ENCODE measurements around the gene DYNC1H1. TPM values are rescaled to one million over a fixed set of nuclear protein-coding genes. Genes with fewer than 3 reads are reported as not detected.
A peak's percentile ranks its signal among the peaks of the same experiment; 100 is the strongest.

DYNC1H1 gene
- total RNA-seq, 4 donors from 2014 or later, result 608 to 897 (median 728) TPM

DNA sequence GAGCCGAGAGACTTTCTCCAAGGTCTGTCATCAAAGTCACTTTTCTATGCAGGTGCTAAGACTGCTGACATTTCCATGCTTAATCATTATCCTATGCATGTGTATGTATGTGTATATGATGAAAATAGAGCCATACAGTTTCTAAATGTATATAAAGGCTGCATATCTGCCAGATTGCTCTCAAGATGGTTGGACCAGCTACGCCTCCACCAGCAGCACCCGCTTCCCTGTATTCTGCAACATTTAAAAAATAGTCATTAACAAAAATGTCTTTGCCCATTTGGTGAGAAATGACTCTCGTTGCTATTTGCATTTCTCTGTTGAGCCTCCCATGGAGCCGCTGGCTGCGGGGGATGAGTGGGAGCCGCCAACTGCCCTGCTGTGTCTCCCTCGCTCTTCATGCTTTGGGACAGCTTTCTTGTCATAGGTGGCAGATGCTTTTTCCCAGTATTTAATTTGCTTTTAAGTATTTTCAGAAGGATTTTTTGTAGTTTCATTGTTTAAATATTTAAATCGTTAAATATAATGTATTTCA lies 54.7 kb downstream of the DYNC1H1 start:
- H3K9me3 ChIP-seq, result no peaks in the 10 kb centered on the region

GRCh38 chr14:102020058-102020971 lies 55.9 kb downstream of the DYNC1H1 start:
- Histone ChIP-seq H3K27ac (replicated peaks in 1 of 4) (no peak overlapping the region), H3K9me3 (no peaks in the 10 kb centered on the region), H3K4me1 (no peaks in the 10 kb centered on the region), H3K4me3 (no peak overlapping the region), H3K27me3 (no peaks in the 10 kb centered on the region), H3K36me3 (peaks cover 95 to 100% (median 100%) of the 10 kb centered on the region in 4 donors)
- no peak for TF ChIP-seq CTCF (IDR thresholded peaks at IDR 0.05)
- no peak for TF ChIP-seq POLR2AphosphoS5 (IDR thresholded peaks at IDR 0.05)
- TF ChIP-seq EP300 (IDR thresholded peaks at IDR 0.05), result no peak
- TF ChIP-seq POLR2A (IDR thresholded peaks at IDR 0.05; ENCODE audit: low read depth), result no peak
- intact Hi-C loops (cut with DNase I), result no loop called here
- DNase-seq (ENCODE audit: extremely low spot score), result no peak
- 87% methylated on average over 13 of the region's 13 CpGs for WGBS

More for the DNA sequence above, 54.7 kb downstream of the DYNC1H1 start:
- Histone ChIP-seq H3K4me3 (no peak overlapping the region), H3K36me3 (peaks cover 93 to 100% (median 100%) of the 10 kb centered on the region in 4 donors), H3K27ac (replicated peaks in 1 of 4) (no peak overlapping the region), H3K4me1 (no peaks in the 10 kb centered on the region), H3K27me3 (no peaks in the 10 kb centered on the region)
- DNase-seq (ENCODE audit: extremely low spot score), result no peak
- TF ChIP-seq EP300 (IDR thresholded peaks at IDR 0.05) (no peak), POLR2AphosphoS5 (IDR thresholded peaks at IDR 0.05) (no peak), CTCF (IDR thresholded peaks at IDR 0.05) (no peak), POLR2A (IDR thresholded peaks at IDR 0.05; ENCODE audit: low read depth) (no peak)
- intact Hi-C loops (cut with DNase I), result no loop called here
- WGBS, result 94% methylated on average over 9 of the region's 9 CpGs

GRCh38 chr14:102026934-102027333 lies 62.6 kb downstream of the DYNC1H1 start:
- Histone ChIP-seq H3K27ac (replicated peaks in 1 of 4) (no peak overlapping the region), H3K27me3 (no peaks in the 10 kb centered on the region), H3K36me3 (peaks cover 98 to 100% (median 100%) of the 10 kb centered on the region in 4 donors), H3K4me3 (no peak overlapping the region), H3K9me3 (no peaks in the 10 kb centered on the region), H3K4me1 (no peaks in the 10 kb centered on the region)
- no peak for DNase-seq (ENCODE audit: extremely low spot score)
- TF ChIP-seq EP300 (IDR thresholded peaks at IDR 0.05), result no peak
- no peak for TF ChIP-seq CTCF (IDR thresholded peaks at IDR 0.05)
- no peak for TF ChIP-seq POLR2A (IDR thresholded peaks at IDR 0.05; ENCODE audit: low read depth)
- TF ChIP-seq POLR2AphosphoS5 (IDR thresholded peaks at IDR 0.05), result no peak
- 87% methylated on average over 9 of the region's 9 CpGs for WGBS
- intact Hi-C loops (cut with DNase I), result no loop called here

DNA sequence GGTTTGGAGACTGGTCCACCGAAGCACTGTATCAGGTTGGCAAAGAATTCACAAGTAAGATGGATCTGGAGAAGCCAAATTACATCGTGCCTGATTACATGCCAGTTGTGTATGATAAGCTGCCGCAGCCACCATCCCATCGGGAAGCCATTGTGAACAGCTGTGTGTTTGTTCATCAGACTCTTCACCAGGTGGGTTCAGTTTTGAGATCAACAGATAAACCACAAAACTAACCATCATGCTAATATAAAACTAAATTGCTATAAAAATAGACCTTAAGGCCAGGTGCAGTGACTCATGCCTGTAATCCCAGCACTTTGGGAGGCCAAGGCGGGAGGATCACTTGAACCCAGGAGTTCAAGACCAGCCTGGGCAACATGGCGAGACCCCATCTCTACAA lies 63.6 kb downstream of the DYNC1H1 start:
- no peaks in the 10 kb centered on the region for H3K27me3 ChIP-seq
- no peaks in the 10 kb centered on the region for H3K9me3 ChIP-seq
- no peak for TF ChIP-seq EP300 (IDR thresholded peaks at IDR 0.05)
- no peak for TF ChIP-seq POLR2AphosphoS5 (IDR thresholded peaks at IDR 0.05)
- TF ChIP-seq POLR2A (IDR thresholded peaks at IDR 0.05; ENCODE audit: low read depth), result no peak
- TF ChIP-seq CTCF (IDR thresholded peaks at IDR 0.05), result no peak
- 92% methylated on average over 6 of the region's 6 CpGs for WGBS
- H3K27ac ChIP-seq (replicated peaks in 1 of 4), result peak overlapping the region in 1 of 4 donors; percentile 19
- no peaks in the 10 kb centered on the region for H3K4me1 ChIP-seq
- DNase-seq (ENCODE audit: extremely low spot score), result no peak
- no peak overlapping the region for H3K4me3 ChIP-seq
- intact Hi-C loops (cut with DNase I), result no loop called here
- peaks cover 98 to 100% (median 100%) of the 10 kb centered on the region in 4 donors for H3K36me3 ChIP-seq

Measured in esophagus muscularis mucosa (tissue), 4 donors.